Measurements from ENCODE around the gene RGSL1.

DNA sequence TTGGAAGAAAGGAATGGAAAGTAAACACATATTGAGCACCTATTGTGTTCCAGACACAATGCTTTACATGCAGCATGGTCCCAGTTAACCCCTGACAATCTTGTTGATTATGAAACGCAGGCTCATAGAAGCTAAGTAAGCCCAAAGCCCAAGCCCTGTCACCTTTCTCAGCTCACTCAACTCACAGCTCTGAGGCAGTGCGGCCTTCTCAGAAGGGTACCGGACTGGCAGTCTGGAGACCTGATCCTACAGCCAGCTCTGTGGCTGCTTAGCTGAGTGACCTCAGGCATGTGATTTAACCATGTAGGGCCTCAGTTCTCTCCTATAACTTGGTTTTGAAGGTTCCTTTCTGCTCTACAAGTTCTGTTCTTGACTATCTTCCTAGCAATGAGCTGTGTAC, 139.6 kb downstream of the RGSL1 start:
- TF ChIP-seq, protein P1, sequence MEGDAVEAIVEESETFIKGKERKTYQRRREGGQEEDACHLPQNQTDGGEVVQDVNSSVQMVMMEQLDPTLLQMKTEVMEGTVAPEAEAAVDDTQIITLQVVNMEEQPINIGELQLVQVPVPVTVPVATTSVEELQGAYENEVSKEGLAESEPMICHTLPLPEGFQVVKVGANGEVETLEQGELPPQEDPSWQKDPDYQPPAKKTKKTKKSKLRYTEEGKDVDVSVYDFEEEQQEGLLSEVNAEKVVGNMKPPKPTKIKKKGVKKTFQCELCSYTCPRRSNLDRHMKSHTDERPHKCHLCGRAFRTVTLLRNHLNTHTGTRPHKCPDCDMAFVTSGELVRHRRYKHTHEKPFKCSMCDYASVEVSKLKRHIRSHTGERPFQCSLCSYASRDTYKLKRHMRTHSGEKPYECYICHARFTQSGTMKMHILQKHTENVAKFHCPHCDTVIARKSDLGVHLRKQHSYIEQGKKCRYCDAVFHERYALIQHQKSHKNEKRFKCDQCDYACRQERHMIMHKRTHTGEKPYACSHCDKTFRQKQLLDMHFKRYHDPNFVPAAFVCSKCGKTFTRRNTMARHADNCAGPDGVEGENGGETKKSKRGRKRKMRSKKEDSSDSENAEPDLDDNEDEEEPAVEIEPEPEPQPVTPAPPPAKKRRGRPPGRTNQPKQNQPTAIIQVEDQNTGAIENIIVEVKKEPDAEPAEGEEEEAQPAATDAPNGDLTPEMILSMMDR (IDR thresholded peaks at IDR 0.05): no peak
- TF ChIP-seq POLR2A (IDR thresholded peaks at IDR 0.05): no peak
